Endothelial cell of umbilical vein (primary cell): Measurements from ENCODE around the gene HKDC1. TPM values are rescaled to one million over a fixed set of nuclear protein-coding genes. Genes with fewer than 3 reads are reported as not detected.
A peak's percentile ranks its signal among the peaks of the same experiment; 100 is the strongest.

ENCODE experiments used
- BruUV-seq: library from RNA; stranded (reverse); fragments of 400-500 nt; replicated peaks from 2 replicates; lab custom pipeline; 2021; lab: Mats Ljungman, UMichigan
- CTCF ChIA-PET: fragments of 300-600, 350-600 bp; sonication (Branson Sonifier 250); formaldehyde crosslinking; loops from one replicate; lab custom pipeline; 2021; ENCODE audit warnings: antibody characterized with exemption, inconsistent platforms; lab: Charles Lee
- POLR2A ChIA-PET: fragments of 300-600, 350-600 bp; sonication (Branson Sonifier 250); formaldehyde crosslinking; loops from one replicate; lab custom pipeline; 2021; ENCODE audit warnings: antibody characterized with exemption, inconsistent platforms; lab: Charles Lee
- DNase-seq: peaks from one replicate; pipeline ENCODE4 v3.0.0-alpha.2; 2011; ENCODE audit warnings: low read depth, low spot score
- FAIRE-seq: peaks from 2 replicates; lab custom pipeline; 2011; peaks lifted over from hg19 to GRCh38; lab: Jason Lieb, UNC
- H2AFZ ChIP-seq: 2 replicates; pipeline ENCODE4 v1.6.0; 2012; ENCODE audit warnings: low read depth, low read length, control low read depth, inconsistent platforms
- H3K27ac ChIP-seq: 2 replicates; pipeline ENCODE4 v1.5.1; 2011; ENCODE audit warnings: low read depth, mild to moderate bottlenecking, control low read depth, low read length, moderate library complexity; ENCODE audit not compliant: insufficient read depth
- H3K27me3 ChIP-seq, 2 experiments: 2 replicates each; pipeline versions ENCODE4 v1.6.0 to v1.6.1; 2011; ENCODE audit warnings: low read length in 2 of 2, mixed read lengths in 1 of 2; ENCODE audit not compliant: control insufficient read depth in 2 of 2, insufficient read depth in 2 of 2
- H3K36me3 ChIP-seq, 2 experiments: 2 replicates in 1 of 2; 3 replicates in 1 of 2; pipeline ENCODE4 v1.5.1; 2011; ENCODE audit warnings: low read length in 2 of 2, mild to moderate bottlenecking in 1 of 2, moderate library complexity in 1 of 2; ENCODE audit not compliant: control insufficient read depth in 2 of 2, insufficient read depth in 2 of 2; ENCODE audit errors: extremely low read depth in 1 of 2
- H3K4me1 ChIP-seq: 3 replicates; pipeline ENCODE4 v1.5.1; 2011; ENCODE audit warnings: mild to moderate bottlenecking, low read length; ENCODE audit not compliant: control insufficient read depth, insufficient read depth; ENCODE audit errors: extremely low read depth
- H3K4me2 ChIP-seq: 2 replicates; pipeline ENCODE4 v1.6.1; 2011; ENCODE audit warnings: low read length, control low read depth, mixed read lengths; ENCODE audit not compliant: insufficient read depth
- H3K4me3 ChIP-seq, 3 experiments: fragments of 200-600 bp in 1 of 3; sonication (generic), shearing (Covaris generic) in 1 of 3; replicated peaks in 1 of 3; 2 replicates each; pipeline ENCODE4 v1.5.1; 2011 to 2016; ENCODE audit warnings: control low read depth in 3 of 3, low read length in 3 of 3, mild to moderate bottlenecking in 2 of 3, inconsistent platforms in 1 of 3, low read depth in 1 of 3, moderate library complexity in 1 of 3; ENCODE audit not compliant: insufficient read depth in 1 of 3
- H3K79me2 ChIP-seq: 2 replicates; pipeline ENCODE4 v1.6.0; 2012; ENCODE audit warnings: low read length, inconsistent platforms; ENCODE audit not compliant: control insufficient read depth, insufficient read depth
- H3K9ac ChIP-seq: replicated peaks from 2 replicates; pipeline ENCODE3; 2011; ENCODE audit warnings: low read length, control low read depth; ENCODE audit not compliant: insufficient read depth; ENCODE audit errors: extremely low read depth
- H3K9me1 ChIP-seq: replicated peaks from 3 replicates; pipeline ENCODE4 v1.6.0; 2011; ENCODE audit warnings: mild to moderate bottlenecking, low read length; ENCODE audit not compliant: control insufficient read depth, insufficient read depth; ENCODE audit errors: extremely low read depth
- H3K9me3 ChIP-seq: replicated peaks from 2 replicates; pipeline ENCODE4 v1.5.1; 2012; ENCODE audit warnings: low read length, inconsistent platforms; ENCODE audit not compliant: control insufficient read depth, insufficient read depth
- H4K20me1 ChIP-seq: replicated peaks from 2 replicates; pipeline ENCODE3; 2011; ENCODE audit warnings: mild to moderate bottlenecking, low read length; ENCODE audit not compliant: control insufficient read depth, insufficient read depth; ENCODE audit errors: extremely low read depth
- CTCF ChIP-seq, 2 donors: IDR thresholded peaks; 1 replicate in 1 of 2; 2 replicates in 1 of 2; pipeline ENCODE4 v1.5.1; 2011; ENCODE audit warnings: low read length in 2 of 2, mild to moderate bottlenecking in 2 of 2, moderate library complexity in 2 of 2, control low read depth in 1 of 2, inconsistent platforms in 1 of 2, low read depth in 1 of 2; ENCODE audit not compliant: insufficient read depth in 1 of 2; ENCODE audit errors: extremely low read depth in 1 of 2
- EZH2 ChIP-seq: IDR thresholded peaks from 2 replicates; pipeline ENCODE4 v1.6.1; 2012; ENCODE audit warnings: borderline replicate concordance, low read depth, mild to moderate bottlenecking, moderate library complexity, low read length, inconsistent platforms; ENCODE audit not compliant: severe bottlenecking
- FOS ChIP-seq: IDR thresholded peaks from 2 replicates; pipeline ENCODE4 v1.6.1; 2011; ENCODE audit warnings: mild to moderate bottlenecking, low read length, moderate library complexity, borderline replicate concordance; ENCODE audit not compliant: insufficient read depth
- GATA2 ChIP-seq: IDR thresholded peaks from 2 replicates; pipeline ENCODE4 v1.7.0; 2011; ENCODE audit warnings: low read depth, mild to moderate bottlenecking, moderate library complexity, mixed read lengths, low read length; ENCODE audit not compliant: insufficient read length, insufficient read depth
- JUN ChIP-seq: IDR thresholded peaks from 2 replicates; pipeline ENCODE4 v1.6.1; 2011; ENCODE audit warnings: borderline replicate concordance, low read depth; ENCODE audit not compliant: insufficient read length, insufficient read depth
- MAX ChIP-seq: IDR thresholded peaks from 2 replicates; pipeline ENCODE4 v1.6.1; 2011; ENCODE audit not compliant: insufficient read depth, insufficient read length
- MYC ChIP-seq: IDR thresholded peaks from one replicate; pipeline ENCODE4 v1.6.1; 2011; ENCODE audit warnings: mild to moderate bottlenecking, low read depth, low read length
- POLR2A ChIP-seq: IDR thresholded peaks from 2 replicates; pipeline ENCODE4 v1.6.1; 2012; ENCODE audit warnings: low read depth, mild to moderate bottlenecking, control low read depth, low read length
- POLR2AphosphoS5 ChIP-seq: IDR thresholded peaks from 2 replicates; pipeline ENCODE4 v1.6.1; 2012; ENCODE audit warnings: low read depth, mild to moderate bottlenecking, control low read depth, low read length, moderate library complexity; ENCODE audit not compliant: insufficient read depth
- dilution Hi-C: fragments of 300-500 bp; cut with MboI; formaldehyde crosslinking; loops from one replicate; pipeline ENCODE4 v1.15.0; 2019; ENCODE audit warnings: low sequenced_read_pairs; ENCODE audit not compliant: extremely low pct_ligation_motif_present
- intact Hi-C: fragments of 100-400 bp; cut with micrococcal nuclease; formaldehyde crosslinking; loops from one replicate; pipeline ENCODE4 v1.10.0; 2022
- polyA plus RNA-seq, 4 experiments: library from polyadenylated mRNA; depleted of rRNA in 3 of 4; stranded (reverse) in 3 of 4; unstranded in 1 of 4; fragments of >200 nt; gene quantifications; 2 replicates each; pipeline versions ENCODE4 v1.2.1 to v1.2.3, GENCODE V29; 2011 to 2012; ENCODE audit warnings: missing spikeins in 1 of 4
- total RNA-seq: library from RNA; stranded (reverse); gene quantifications from 2 replicates; pipeline ENCODE4 v1.2.3, GENCODE V29; 2021

HKDC1 gene
- total and polyA plus RNA-seq, 2 donors (not counting 3 experiments of a cell fraction or from before 2014, with no cell fraction given), result not detected

DNA sequence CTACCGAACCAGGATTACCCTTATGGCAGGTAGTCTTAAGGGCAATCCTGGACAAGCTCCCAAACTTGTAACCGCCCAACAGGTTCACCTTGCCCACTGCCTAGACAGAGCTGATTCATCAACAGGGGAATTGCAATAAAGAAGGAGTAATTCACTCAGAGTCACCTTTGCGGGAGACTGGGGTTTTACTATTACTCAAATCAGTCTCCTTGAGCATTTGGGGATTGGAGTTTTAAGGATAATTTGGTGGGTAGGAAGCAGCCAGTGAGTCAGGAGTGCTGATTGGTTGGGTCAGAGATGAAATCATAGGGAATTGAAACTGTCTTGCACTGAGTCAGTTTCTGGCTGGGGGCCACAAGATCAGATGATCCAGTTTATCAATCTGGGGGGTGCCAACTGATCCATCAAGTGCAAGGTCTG, 83.5 kb downstream of the HKDC1 start:
- CTCF ChIA-PET, result no interaction called here
- peak; percentile 58 for FAIRE-seq

GRCh38 chr10:69306421-69306820, 86.3 kb downstream of the HKDC1 start:
- no peak for DNase-seq
- CTCF ChIA-PET, result interaction anchor here (1.0 to 1.1 kb wide), 2 partner anchors 33 to 86 kb away, joined by 3 read pairs; no protein-coding TSS in a partner anchor
- H3K36me3 ChIP-seq, result no peaks in the 10 kb centered on the region
- H3K4me1 ChIP-seq, result no peaks in the 10 kb centered on the region
- no TSS peak for BruUV-seq
- no peak for FAIRE-seq
- TF ChIP-seq CTCF (IDR thresholded peaks at IDR 0.05; ENCODE audit: extremely low read depth in 1 of 2, insufficient read depth in 1 of 2, low read depth in 1 of 2, low read length in 2 of 2), result no peak
- no peak overlapping the region for H3K27ac ChIP-seq
- H3K27me3 ChIP-seq, result no peaks in the 10 kb centered on the region
- no peak overlapping the region for H3K9ac ChIP-seq
- no peak overlapping the region for H3K4me2 ChIP-seq
- no peaks in the 10 kb centered on the region for H3K9me1 ChIP-seq
- intact Hi-C loops, result no loop called here
- dilution Hi-C loops, result no loop called here
- H3K4me3 ChIP-seq, result no peak overlapping the region
- POLR2A ChIA-PET, result no interaction called here
- H3K79me2 ChIP-seq, result no peaks in the 10 kb centered on the region
- H2AFZ ChIP-seq, result no peak overlapping the region
- no peaks in the 10 kb centered on the region for H3K9me3 ChIP-seq
- H4K20me1 ChIP-seq, result no peaks in the 10 kb centered on the region

More for the DNA sequence above, 83.5 kb downstream of the HKDC1 start:
- dilution Hi-C loops (no loop called here), intact Hi-C loops (no loop called here)
- POLR2A ChIA-PET, result no interaction called here
- H3K36me3 ChIP-seq, result no peaks in the 10 kb centered on the region
- H3K4me1 ChIP-seq, result no peaks in the 10 kb centered on the region
- H3K9ac ChIP-seq, result no peak overlapping the region
- BruUV-seq, result no TSS peak
- no peak for DNase-seq
- no peaks in the 10 kb centered on the region for H3K27me3 ChIP-seq
- H3K9me1 ChIP-seq, result no peaks in the 10 kb centered on the region
- no peak overlapping the region for H3K27ac ChIP-seq
- no peaks in the 10 kb centered on the region for H4K20me1 ChIP-seq
- no peak for TF ChIP-seq POLR2A
- TF ChIP-seq JUN, result no peak
- no peak for TF ChIP-seq POLR2AphosphoS5
- no peak for TF ChIP-seq MYC
- TF ChIP-seq EZH2, result no peak
- TF ChIP-seq FOS, result no peak
- no peak for TF ChIP-seq GATA2
- no peak for TF ChIP-seq MAX
- H2AFZ ChIP-seq, result no peak overlapping the region
- H3K4me3 ChIP-seq, result no peak overlapping the region
- no peaks in the 10 kb centered on the region for H3K9me3 ChIP-seq
- no peak overlapping the region for H3K4me2 ChIP-seq
- H3K79me2 ChIP-seq, result no peaks in the 10 kb centered on the region
